GM19395 (cell line): ENCODE data around the gene NUP93.

Source experiments
- ATAC-seq: cut with Tn5 transposase; IDR thresholded peaks from one replicate; pipeline ENCODE4 v1.9.1; 2021; ENCODE audit warnings: mild to moderate bottlenecking, moderate library complexity; ENCODE audit not compliant: unreplicated experiment

The NUP93 gene

GRCh38 chr16:56741399-56741798 lies 11.5 kb downstream of the NUP93 start:
- no peak for ATAC-seq

DNA sequence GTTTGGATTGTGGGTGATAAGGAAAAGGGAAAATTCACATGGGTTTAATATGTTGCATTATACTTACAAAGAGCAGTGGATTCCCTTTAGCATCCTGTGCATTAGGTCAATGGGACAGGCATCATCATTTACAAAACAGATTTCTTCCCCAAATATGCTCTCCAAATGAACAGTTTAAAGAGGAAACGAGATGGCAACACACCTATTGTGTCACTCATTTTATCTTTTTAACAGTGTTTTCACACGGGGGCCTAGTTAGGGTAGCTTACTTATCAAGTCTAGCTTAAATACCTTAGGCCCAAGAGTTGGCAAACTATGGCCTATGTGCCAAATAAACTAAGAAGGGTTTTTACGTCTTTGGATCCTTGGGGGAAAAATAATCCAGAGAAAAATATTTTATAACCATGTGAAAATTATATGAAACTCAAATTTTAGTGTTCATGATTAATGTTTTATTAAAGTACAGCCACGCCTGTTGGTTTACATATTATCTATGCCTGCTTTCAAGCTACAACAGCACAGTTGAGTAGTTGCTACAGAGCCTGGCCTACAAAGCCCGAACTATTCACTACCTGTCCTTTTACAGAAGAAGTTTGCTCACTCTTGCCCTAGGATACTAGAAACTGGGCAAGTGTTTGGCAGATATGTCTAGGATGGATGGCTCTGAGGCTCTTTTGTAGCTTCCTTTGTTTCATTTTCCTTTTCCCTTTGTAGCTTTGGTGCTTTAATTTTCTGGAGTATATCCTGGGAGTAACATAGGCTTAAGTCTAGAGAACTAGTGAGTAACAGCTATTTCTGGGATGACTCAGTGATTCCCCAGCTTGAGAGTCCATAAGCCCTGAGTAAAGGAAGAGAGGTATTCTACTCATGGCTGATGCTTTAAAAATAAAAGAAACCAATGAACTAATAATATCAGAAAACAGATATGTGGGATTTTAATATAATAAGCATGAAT lies 12.4 kb downstream of the NUP93 start:
- no peak for ATAC-seq

DNA sequence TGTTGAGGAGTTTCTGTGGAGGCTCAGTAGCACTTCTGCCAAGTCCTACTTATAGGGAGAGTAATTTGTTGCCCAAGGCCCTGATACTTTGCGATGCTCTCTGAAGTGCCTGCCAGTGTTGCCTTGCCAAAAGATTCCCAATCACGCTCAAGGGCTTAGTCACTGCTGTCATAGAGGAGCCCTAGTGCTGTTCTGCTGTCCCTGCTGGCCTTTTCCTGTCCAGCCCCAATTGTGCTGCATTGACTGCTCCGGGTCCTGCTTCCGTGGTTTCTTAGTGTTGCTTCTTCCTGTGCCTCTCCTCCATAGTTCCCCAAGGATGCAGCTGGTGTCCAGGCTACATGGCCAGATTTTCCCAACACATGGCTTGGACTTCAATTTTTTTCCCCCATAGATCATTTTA lies 13.9 kb downstream of the NUP93 start:
- no peak for ATAC-seq

GRCh38 chr16:56744996-56745640 lies 15.2 kb downstream of the NUP93 start:
- no peak for ATAC-seq

- no peak for ATAC-seq
These were observed 17.6 kb downstream of the NUP93 start for GRCh38 chr16:56747486-56748045.

DNA sequence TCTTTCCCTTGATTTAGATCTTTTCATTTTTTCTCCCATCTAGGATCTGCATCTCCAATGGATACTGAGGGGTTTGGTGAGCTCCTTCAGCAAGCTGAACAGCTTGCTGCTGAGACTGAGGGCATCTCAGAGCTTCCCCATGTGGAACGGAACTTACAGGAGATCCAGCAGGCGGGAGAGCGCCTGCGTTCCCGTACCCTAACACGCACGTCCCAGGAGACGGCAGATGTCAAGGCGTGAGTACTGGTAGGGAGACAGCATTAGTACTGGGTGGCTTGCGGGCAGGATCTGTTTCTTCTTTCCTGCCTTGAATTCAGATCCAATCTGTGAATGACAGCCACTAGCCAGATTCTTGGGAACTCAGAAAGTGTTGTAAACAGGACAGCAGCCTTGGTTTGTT lies 18.3 kb downstream of the NUP93 start:
- ATAC-seq = no peak

DNA sequence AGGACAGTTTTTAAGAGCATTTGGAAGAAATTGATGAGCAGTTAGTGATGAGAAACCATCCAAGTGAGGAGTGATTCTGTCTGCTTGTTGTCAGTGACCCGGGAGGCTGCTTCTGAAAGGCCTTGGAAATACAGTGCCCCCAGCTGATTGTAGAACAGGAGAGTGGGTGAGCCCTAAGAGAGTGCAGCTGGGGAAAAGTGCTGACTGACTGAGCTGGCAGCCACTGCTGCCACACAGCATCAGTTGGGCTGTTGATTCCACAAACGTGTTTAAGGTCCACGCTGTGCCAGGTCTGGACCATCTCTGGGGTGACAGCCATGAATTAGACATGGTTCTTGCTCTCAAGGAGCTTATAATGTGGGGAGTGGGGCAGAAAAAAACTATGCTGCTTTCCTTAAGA lies 18.9 kb downstream of the NUP93 start:
- no peak for ATAC-seq

DNA sequence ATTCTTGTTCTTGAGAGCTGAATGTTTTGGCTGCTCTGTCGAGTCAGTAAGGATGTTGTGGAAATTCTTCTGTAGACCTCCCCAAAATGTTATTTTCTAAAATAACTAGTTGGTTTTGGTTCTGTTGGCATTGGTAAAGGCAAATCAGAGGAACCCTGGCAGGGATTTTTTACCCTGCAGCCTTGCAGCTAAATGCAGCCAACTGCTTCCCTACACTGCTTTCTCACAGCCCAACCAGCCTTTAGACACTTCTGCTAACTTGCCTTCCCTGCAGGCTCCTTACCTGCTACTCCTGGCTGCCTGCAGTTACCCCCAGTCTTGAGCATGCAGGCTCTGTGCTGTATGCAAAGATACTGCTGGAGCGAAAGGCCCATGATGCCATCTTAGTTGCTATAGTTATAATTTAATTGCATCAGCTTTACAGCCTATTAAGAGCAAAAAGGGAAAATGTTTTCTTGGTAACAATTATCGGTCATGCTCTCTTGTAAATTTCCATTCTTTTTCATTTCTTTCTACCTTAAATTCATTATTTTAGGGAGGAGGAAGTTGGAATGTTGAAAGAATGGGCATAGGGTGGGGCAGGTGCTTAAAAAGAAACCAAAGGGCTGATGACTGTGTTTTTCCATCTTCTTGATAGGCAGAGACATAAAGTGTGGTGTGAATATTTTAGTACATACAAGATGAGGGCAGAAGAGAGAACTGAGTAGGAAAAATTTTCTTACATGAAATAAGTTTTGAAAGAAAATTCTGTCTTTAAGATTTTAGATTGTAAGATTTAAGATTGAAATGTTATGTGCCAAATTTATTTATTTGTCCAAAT lies 20.0 kb downstream of the NUP93 start:
- ATAC-seq = no peak

GRCh38 chr16:56753410-56753809 lies 23.5 kb downstream of the NUP93 start:
- ATAC-seq = no peak

DNA sequence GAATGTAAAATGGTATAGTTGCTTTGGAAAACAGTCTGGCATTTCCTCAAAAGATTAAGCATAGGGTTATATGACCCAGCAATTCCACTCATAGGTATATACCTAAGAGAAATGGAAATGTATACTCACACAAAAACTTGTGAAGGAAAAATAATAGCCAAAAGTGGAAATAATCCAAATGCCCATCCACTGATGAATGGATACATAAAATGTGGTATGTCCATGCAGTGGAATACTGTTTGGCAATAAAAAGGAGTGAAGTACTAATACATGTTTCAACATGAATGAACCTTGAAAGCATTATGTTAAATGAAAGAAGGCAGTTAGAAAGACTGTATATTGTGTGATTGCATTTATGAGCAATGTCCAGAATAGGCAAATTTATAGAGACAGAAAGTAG lies 25.1 kb downstream of the NUP93 start:
- no peak for ATAC-seq

DNA sequence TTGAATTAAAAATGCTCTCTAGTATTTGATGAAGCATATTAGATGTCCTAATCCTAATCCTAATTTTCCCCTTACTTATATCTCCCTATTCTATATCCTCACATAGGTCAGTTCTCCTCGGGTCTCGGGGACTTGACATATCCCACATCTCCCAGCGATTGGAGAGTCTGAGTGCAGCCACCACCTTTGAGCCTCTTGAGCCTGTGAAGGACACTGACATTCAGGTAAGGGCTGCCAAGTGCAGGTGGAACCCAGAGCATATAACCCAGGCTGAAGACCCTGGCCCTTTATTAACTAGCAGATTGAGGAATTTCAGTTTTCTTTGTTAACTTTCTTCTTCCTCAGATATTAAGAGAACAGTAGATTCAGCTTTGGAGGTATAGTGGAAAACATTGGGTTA lies 28.5 kb downstream of the NUP93 start:
- no peak for ATAC-seq

GRCh38 chr16:56758930-56759329 lies 29.0 kb downstream of the NUP93 start:
- ATAC-seq = no peak

DNA sequence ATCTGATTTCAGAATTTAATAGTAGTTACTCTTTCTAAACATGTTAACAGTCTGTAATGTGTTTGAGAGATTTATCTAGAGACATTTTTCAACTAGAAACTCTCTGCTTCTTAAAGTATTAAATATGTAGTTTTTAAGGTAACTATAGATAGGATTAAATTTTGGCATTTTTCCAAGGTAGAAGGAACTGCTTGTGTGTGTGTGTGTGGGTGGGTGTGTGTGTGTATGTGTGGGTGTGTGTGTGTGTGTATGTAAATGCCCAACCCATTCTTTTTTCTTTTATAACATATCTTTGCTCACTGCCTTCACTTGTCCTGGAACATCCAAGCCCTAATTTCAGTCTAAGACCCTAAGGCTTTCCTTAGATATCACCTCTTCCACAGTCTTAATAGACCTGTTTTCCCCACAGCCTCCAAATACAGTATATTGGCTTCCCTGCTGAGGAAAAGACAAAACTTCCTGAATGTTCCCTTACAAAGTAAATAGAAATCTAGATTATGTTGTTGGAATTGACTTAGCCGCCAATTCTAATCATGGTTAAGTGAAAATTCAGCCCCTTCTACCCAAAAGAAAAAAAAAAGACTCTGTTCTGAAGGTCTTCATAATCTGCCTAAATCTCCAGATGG lies 33.5 kb downstream of the NUP93 start:
- ATAC-seq = no peak

- ATAC-seq = no peak
These were observed 34.9 kb downstream of the NUP93 start for GRCh38 chr16:56764835-56765234.

DNA sequence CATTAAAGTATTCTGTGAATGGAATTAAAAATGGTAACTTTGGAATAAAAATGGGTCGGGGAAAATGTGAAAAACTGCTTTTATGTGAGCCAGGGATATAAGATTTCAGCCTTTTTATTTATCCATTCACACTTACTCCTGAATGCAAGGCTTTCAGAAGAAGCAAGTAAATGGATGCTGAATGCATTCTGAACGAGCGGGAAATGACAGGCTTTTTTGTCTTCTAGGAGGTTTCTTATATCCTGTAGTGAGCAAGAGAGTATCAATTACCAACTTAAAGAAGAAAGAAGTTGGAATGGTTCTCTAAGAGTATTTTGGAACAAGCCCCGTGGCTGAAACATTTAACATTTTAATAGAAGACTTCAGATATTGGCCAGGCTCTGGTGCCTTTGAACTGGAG lies 36.0 kb downstream of the NUP93 start:
- ATAC-seq = no peak

- no peak for ATAC-seq
These were observed 37.1 kb downstream of the NUP93 start for GRCh38 chr16:56767024-56767423.

GRCh38 chr16:56769677-56770076 lies 39.7 kb downstream of the NUP93 start:
- no peak for ATAC-seq

- no peak for ATAC-seq
These were observed 41.8 kb downstream of the NUP93 start for GRCh38 chr16:56771558-56772279.

GRCh38 chr16:56773532-56773931 lies 43.6 kb downstream of the NUP93 start:
- no peak for ATAC-seq
